ENCODE measurements around the gene CDH3. TPM values are rescaled to one million over a fixed set of nuclear protein-coding genes. Genes with fewer than 3 reads are reported as not detected.

CDH3 gene
- total RNA-seq, 1 donor from 2014 or later, result 201 TPM

DNA sequence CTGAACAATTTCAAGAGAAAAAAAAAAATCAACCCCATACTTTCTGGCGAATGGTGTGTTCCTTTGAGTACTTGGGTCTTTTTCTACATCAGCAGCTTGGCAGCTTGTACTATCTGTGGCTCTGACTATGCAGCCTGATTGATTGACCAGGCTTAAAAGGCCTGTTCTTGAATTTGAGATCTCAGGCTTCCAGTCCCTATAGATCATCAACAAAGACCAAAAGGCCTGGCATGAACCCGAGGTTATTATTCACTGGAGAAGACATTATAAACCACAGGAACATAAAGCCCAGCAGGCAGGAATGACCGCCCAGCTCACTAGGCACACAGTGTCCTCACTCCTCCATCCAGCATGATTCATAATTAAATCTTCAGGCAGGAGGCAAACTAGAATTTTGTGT lies 32.1 kb upstream of the CDH3 start:
- Histone ChIP-seq H3K36me3 (ENCODE audit: control insufficient read depth, insufficient read depth, low read length) (no peaks in the 10 kb centered on the region), H3K4me3 (ENCODE audit: low read depth, low read length) (no peak overlapping the region), H3K27me3 (ENCODE audit: control insufficient read depth, insufficient read depth, low read length) (no peaks in the 10 kb centered on the region)
- DNase-seq (ENCODE audit: low read depth), result no peak
- TF ChIP-seq, protein P1, sequence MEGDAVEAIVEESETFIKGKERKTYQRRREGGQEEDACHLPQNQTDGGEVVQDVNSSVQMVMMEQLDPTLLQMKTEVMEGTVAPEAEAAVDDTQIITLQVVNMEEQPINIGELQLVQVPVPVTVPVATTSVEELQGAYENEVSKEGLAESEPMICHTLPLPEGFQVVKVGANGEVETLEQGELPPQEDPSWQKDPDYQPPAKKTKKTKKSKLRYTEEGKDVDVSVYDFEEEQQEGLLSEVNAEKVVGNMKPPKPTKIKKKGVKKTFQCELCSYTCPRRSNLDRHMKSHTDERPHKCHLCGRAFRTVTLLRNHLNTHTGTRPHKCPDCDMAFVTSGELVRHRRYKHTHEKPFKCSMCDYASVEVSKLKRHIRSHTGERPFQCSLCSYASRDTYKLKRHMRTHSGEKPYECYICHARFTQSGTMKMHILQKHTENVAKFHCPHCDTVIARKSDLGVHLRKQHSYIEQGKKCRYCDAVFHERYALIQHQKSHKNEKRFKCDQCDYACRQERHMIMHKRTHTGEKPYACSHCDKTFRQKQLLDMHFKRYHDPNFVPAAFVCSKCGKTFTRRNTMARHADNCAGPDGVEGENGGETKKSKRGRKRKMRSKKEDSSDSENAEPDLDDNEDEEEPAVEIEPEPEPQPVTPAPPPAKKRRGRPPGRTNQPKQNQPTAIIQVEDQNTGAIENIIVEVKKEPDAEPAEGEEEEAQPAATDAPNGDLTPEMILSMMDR (IDR thresholded peaks at IDR 0.05; ENCODE audit: insufficient read depth, low read length, poor library complexity, severe bottlenecking), result no peak

DNA sequence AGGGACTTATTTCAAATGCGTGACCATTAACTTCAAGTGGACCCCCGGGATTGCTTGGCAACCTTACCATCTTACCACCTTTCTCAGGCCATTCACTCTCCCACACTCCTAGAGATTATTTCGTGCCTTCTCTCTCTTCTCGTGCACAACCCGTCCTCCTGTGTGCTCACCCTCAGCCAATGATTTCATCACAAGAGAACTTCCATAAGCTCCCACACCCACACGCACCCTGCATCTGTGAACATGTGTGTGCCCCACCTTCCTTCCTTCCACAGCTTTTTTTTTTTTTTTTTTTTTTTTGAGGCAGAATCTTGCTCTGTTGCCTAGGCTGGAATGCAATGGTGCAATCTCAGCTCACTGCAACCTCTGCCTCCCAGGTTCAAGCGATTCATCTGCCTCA lies 27.4 kb upstream of the CDH3 start:
- H3K27me3 ChIP-seq (ENCODE audit: control insufficient read depth, insufficient read depth, low read length), result no peaks in the 10 kb centered on the region
- TF ChIP-seq, protein P1 (IDR thresholded peaks at IDR 0.05; ENCODE audit: insufficient read depth, low read length, poor library complexity, severe bottlenecking), result no peak
- no peaks in the 10 kb centered on the region for H3K36me3 ChIP-seq (ENCODE audit: control insufficient read depth, insufficient read depth, low read length)
- no peak overlapping the region for H3K4me3 ChIP-seq (ENCODE audit: low read depth, low read length)
- DNase-seq (ENCODE audit: low read depth), result no peak

DNA sequence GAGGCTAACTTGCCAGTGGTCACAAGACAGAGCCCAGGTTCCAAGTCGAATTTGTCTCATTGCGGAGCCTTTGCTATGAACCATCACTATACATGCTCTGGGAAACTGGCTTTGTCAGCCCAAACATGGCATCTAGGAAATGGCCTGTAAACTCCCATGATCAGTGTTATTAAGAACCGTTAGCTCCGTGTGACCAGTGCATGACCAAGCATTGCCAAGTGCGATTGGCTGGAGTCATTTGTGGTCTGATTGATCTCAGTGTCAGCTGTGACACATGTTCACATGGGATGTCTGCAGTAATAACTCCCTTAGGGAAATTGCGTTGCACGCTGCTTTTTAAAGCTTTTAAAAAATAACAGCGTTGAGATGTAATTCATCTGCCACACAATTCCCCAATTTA lies 18.6 kb upstream of the CDH3 start:
- Histone ChIP-seq H3K4me3 (ENCODE audit: low read depth, low read length) (no peak overlapping the region), H3K27me3 (ENCODE audit: control insufficient read depth, insufficient read depth, low read length) (no peaks in the 10 kb centered on the region), H3K36me3 (ENCODE audit: control insufficient read depth, insufficient read depth, low read length) (no peaks in the 10 kb centered on the region)
- TF ChIP-seq, protein P1 (IDR thresholded peaks at IDR 0.05; ENCODE audit: insufficient read depth, low read length, poor library complexity, severe bottlenecking), result no peak
- no peak for DNase-seq (ENCODE audit: low read depth)

DNA sequence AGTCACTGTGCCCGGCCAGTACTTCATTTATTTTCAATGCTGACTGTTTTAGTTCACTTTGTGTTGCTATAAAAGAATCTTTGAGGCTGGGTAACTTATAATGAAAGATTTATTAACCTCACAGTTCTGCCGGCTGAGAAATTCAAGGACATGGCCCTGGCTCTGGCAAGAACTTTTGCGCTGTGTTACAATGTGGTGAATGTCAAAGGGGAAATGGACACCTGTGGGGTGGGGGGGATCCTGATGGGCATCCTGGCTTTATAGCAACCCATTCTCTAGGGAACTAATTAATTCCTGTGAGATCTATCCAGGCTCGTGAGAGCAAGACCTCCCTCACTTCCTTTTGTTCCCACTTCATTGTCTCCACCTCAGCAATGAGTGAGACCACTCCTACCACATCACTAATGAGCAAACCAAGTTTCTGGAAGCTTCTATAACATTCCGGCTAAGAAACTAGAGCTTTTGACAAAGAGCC lies 17.1 kb upstream of the CDH3 start:
- no peak overlapping the region for H3K4me3 ChIP-seq (ENCODE audit: low read depth, low read length)
- no peaks in the 10 kb centered on the region for H3K27me3 ChIP-seq (ENCODE audit: control insufficient read depth, insufficient read depth, low read length)
- H3K36me3 ChIP-seq (ENCODE audit: control insufficient read depth, insufficient read depth, low read length), result no peaks in the 10 kb centered on the region
- DNase-seq (ENCODE audit: low read depth), result no peak
- TF ChIP-seq, protein P1 (IDR thresholded peaks at IDR 0.05; ENCODE audit: insufficient read depth, low read length, poor library complexity, severe bottlenecking), result no peak

DNA sequence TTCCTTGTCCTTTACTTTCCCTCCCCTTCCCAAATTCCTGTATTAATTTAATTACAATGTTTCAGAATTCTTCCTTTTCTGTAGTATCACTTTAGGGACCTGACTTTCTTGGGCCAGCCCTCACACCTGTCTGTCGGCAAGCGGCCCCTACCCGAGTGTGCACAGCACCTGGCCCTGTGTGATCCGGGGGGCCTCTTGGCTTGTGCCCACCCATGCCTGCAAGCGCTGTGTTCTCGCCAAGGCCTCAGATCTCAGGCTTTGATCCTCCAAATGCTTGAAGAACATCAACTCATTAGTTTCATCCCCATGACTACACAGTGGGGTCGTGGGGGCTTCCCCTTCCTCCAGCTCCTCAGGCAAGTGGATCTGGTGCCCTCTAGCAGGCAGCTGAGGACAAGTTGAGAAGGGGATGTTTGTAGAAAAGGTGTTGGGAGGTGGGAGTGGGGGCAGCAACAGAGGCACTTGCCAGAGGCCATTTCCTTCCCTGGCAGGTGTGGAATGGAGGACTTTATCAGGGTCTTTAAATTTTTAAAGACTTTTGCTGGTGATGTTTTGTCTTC lies 15.7 kb upstream of the CDH3 start:
- H3K27me3 ChIP-seq (ENCODE audit: control insufficient read depth, insufficient read depth, low read length), result no peaks in the 10 kb centered on the region
- no peaks in the 10 kb centered on the region for H3K36me3 ChIP-seq (ENCODE audit: control insufficient read depth, insufficient read depth, low read length)
- no peak overlapping the region for H3K4me3 ChIP-seq (ENCODE audit: low read depth, low read length)
- TF ChIP-seq, protein P1 (IDR thresholded peaks at IDR 0.05; ENCODE audit: insufficient read depth, low read length, poor library complexity, severe bottlenecking), result no peak
- DNase-seq (ENCODE audit: low read depth), result no peak

DNA sequence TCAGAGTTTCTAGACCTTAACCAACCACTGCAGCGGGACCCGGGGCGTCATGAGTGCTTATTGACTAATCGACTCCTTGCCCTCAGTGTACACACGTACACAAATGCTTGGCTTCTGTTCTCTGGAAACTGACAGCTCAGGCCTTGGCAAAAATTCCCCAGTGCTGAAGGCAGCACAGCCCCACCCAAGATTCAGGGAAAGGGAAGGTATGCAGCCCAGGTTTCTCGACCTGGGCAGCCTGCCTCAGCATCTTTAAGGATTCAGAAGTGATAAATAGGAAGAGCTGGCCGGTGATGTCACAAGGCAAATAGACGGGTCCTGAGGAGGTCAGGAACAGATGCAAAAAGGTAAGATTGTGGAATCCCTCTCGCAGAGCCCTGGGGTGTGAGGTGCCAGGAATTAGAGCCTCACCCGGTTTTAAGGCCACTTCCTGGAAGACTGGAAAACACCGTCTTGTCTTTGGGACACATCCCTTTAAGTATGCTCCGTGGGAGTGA lies 9.0 kb upstream of the CDH3 start:
- H3K4me3 ChIP-seq (ENCODE audit: low read depth, low read length), result no peak overlapping the region
- no peaks in the 10 kb centered on the region for H3K27me3 ChIP-seq (ENCODE audit: control insufficient read depth, insufficient read depth, low read length)
- no peak for DNase-seq (ENCODE audit: low read depth)
- TF ChIP-seq, protein P1 (IDR thresholded peaks at IDR 0.05; ENCODE audit: insufficient read depth, low read length, poor library complexity, severe bottlenecking), result no peak
- H3K36me3 ChIP-seq (ENCODE audit: control insufficient read depth, insufficient read depth, low read length), result no peaks in the 10 kb centered on the region

Data from kidney epithelial cell (primary cell).